Right atrium auricular region (tissue), 2 donors: ENCODE measurements around the gene GLYAT. TPM values are rescaled to one million over a fixed set of nuclear protein-coding genes. Genes with fewer than 3 reads are reported as not detected.

Experiments used
- DNase-seq: peaks from one replicate; pipeline ENCODE4 v3.0.0-alpha.2; 2019; ENCODE audit warnings: low spot score
- H3K27ac ChIP-seq, 2 donors: fragments of 200-600 bp; sonication (generic); 1 replicate in 1 of 2; 2 replicates in 1 of 2; pipeline ENCODE4 v1.5.1; 2016 to 2019
- H3K27me3 ChIP-seq, 2 donors: fragments of 200-600 bp; sonication (generic); one replicate each; pipeline versions ENCODE4 v1.5.1 to v1.6.0; 2017 to 2019
- H3K36me3 ChIP-seq: fragments of 200-600 bp; sonication (generic); one replicate; pipeline ENCODE4 v1.5.1; 2016
- H3K4me1 ChIP-seq, 2 donors: fragments of 200-600 bp; sonication (generic); one replicate each; pipeline versions ENCODE4 v1.5.1 to v1.6.0; 2017 to 2019
- H3K4me3 ChIP-seq, 2 donors: fragments of 200-600 bp; sonication (generic); 1 replicate in 1 of 2; 2 replicates in 1 of 2; pipeline ENCODE4 v1.5.1; 2017 to 2019; ENCODE audit warnings: mild to moderate bottlenecking in 1 of 2, moderate library complexity in 1 of 2
- H3K9me3 ChIP-seq, 2 donors: fragments of 200-600 bp; sonication (generic); one replicate each; pipeline ENCODE4 v1.5.1; 2019
- CTCF ChIP-seq, 2 donors: fragments of 200-600 bp; sonication (generic); IDR thresholded peaks; one replicate each; pipeline ENCODE4 v1.5.1; 2019; ENCODE audit warnings: antibody characterized with exemption in 2 of 2
- total RNA-seq, 2 donors: library from RNA; depleted of rRNA; stranded (reverse); fragments of >200 nt; gene quantifications; one replicate each; pipeline ENCODE4 v1.1.0, GENCODE V29; 2016

GLYAT gene
- total RNA-seq, 2 donors from 2014 or later: not detected

DNA sequence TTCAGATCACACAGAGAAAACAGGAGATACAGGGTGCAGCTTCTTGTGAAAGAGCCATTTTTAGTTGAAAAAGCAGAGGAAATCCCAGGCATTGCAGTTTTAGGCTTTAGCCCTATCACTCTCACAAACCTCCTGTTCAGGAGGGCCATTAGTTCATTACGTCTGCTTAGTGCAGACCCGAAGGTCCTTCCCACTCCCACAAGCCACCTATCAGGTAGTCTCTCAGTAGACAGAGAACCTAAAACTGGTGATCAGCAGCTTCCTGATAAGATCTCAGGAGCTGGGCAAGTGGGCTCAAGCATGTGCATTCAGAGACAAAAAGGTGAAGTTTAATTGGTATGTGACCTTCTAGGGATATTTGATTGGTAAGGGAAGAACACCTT, 4.3 kb downstream of the GLYAT start:
- no peak for TF ChIP-seq CTCF (IDR thresholded peaks at IDR 0.05)
- Histone ChIP-seq H3K4me3 (no peak overlapping the region), H3K36me3 (no peaks in the 10 kb centered on the region), H3K27ac (no peak overlapping the region), H3K27me3 (no peaks in the 10 kb centered on the region), H3K9me3 (no peaks in the 10 kb centered on the region), H3K4me1 (no peaks in the 10 kb centered on the region)
- DNase-seq: no peak

DNA sequence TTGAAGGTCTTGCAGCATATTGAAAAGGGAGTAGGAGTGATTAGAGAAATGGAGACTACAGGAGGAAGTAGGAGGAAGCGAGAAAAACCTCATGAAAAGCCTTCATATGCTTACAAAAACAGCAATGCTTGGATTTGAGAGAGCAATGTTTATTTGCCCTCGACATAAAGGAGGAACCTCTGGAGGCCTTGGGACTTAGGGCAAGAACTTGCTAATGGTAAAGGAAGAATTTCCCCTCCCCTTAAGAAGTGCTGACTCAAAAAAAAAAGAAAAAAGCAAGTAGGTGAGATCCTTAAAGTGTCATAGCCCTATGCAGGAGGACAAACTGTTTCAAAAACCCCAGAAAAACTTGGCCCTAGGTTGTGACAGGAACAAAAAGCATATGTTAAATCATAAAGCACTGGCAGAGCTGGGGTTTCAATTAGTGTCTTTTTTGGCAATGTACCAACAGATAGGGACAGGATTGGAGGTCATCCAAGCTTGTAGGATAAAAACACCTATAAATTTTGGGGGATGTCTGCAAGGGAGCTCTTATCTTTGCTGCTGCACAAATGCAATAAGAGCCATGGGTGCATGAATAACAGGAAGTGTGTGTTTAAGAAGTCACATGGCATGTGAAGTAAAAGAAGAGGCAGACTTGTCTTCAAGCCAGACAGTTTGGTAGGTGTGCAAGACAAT, 4.9 kb downstream of the GLYAT start:
- TF ChIP-seq CTCF (IDR thresholded peaks at IDR 0.05): no peak
- Histone ChIP-seq H3K9me3 (no peaks in the 10 kb centered on the region), H3K27ac (no peak overlapping the region), H3K27me3 (no peaks in the 10 kb centered on the region), H3K4me3 (no peak overlapping the region), H3K36me3 (no peaks in the 10 kb centered on the region), H3K4me1 (no peaks in the 10 kb centered on the region)
- no peak for DNase-seq

DNA sequence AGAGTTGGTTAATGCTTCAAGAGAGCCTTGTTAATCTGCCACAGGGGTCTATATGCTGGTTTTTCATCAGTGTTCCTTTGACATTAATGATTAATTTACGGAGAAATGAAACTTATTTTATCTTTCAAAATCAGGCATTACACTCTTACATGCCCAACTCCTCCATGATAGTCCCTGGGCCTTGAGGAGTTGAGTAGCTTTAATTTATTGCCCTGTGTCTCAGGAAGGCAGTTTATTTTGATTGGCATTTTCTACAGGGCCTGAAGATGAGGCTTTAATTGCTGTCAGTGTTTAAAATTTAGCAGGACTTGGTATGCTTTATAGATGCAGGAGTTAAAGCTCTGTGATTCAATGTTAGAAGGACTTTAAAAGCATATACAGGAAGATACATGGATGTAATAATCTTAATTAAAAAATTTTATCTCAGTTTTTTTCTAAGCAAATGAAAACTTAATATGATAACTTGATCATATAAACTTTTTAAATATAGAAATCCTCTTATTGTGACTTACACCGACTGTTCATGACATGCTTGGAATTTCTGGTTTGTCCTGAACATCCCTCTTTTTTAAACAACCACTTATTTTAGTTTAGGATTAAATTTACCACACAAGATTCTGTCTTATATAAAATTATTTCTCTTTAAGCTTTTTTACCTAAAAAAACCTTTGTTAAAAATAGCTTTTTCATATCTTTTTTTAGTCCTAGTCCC, 12.2 kb downstream of the GLYAT start:
- H3K4me1 ChIP-seq: no peaks in the 10 kb centered on the region

GRCh38 chr11:58712531-58712930, 19.2 kb downstream of the GLYAT start:
- no peaks in the 10 kb centered on the region for H3K36me3 ChIP-seq
- no peak for DNase-seq

More for the DNA sequence above, 12.2 kb downstream of the GLYAT start:
- H3K27ac ChIP-seq: no peak overlapping the region
- H3K27me3 ChIP-seq: no peaks in the 10 kb centered on the region
- no peak for TF ChIP-seq CTCF (IDR thresholded peaks at IDR 0.05)
- no peaks in the 10 kb centered on the region for H3K9me3 ChIP-seq
- H3K4me3 ChIP-seq: no peak overlapping the region
- no peak for DNase-seq
- H3K36me3 ChIP-seq: no peaks in the 10 kb centered on the region

GRCh38 chr11:58711832-58712231, 19.9 kb downstream of the GLYAT start:
- no peak for TF ChIP-seq CTCF (IDR thresholded peaks at IDR 0.05)
- H3K4me3 ChIP-seq: no peak overlapping the region
- no peak overlapping the region for H3K27ac ChIP-seq
- no peaks in the 10 kb centered on the region for H3K9me3 ChIP-seq
- no peak for DNase-seq
- no peaks in the 10 kb centered on the region for H3K4me1 ChIP-seq
- H3K27me3 ChIP-seq: no peaks in the 10 kb centered on the region
- no peaks in the 10 kb centered on the region for H3K36me3 ChIP-seq

More at GRCh38 chr11:58712531-58712930, 19.2 kb downstream of the GLYAT start:
- no peak overlapping the region for H3K4me3 ChIP-seq
- H3K9me3 ChIP-seq: no peaks in the 10 kb centered on the region
- no peak overlapping the region for H3K27ac ChIP-seq
- H3K27me3 ChIP-seq: no peaks in the 10 kb centered on the region
- no peak for TF ChIP-seq CTCF (IDR thresholded peaks at IDR 0.05)
- H3K4me1 ChIP-seq: no peaks in the 10 kb centered on the region
